ENCODE measurements around the gene SRCAP.

SRCAP gene

GRCh38 chr16:30767767-30768465 is 68.9 kb downstream of the SRCAP start:
- H3K4me1 ChIP-seq (ENCODE audit: control insufficient read depth in 1 of 2, insufficient read depth in 1 of 2, low read depth in 1 of 2, low read length in 1 of 2): peaks cover 11 to 14% of the 10 kb centered on the region in 2 experiments
- H3K27me3 ChIP-seq: no peaks in the 10 kb centered on the region
- H3K27ac ChIP-seq: no peak overlapping the region
- peaks cover 100% of the 10 kb centered on the region for H3K36me3 ChIP-seq
- no peak overlapping the region for H3K4me3 ChIP-seq (ENCODE audit: low read depth in 1 of 2, low read length in 1 of 2)
- no peaks in the 10 kb centered on the region for H3K9me3 ChIP-seq
- no peak for TF ChIP-seq CTCF (IDR thresholded peaks at IDR 0.05)

GRCh38 chr16:30768583-30769181 is 69.7 kb downstream of the SRCAP start:
- H3K4me1 ChIP-seq (ENCODE audit: control insufficient read depth in 1 of 2, insufficient read depth in 1 of 2, low read depth in 1 of 2, low read length in 1 of 2): peaks cover 3 to 6% of the 10 kb centered on the region in 2 experiments

GRCh38 chr16:30769379-30770089 is 70.6 kb downstream of the SRCAP start:
- peaks cover 2% of the 10 kb centered on the region in 2 experiments for H3K4me1 ChIP-seq (ENCODE audit: control insufficient read depth in 1 of 2, insufficient read depth in 1 of 2, low read depth in 1 of 2, low read length in 1 of 2)
- H3K4me3 ChIP-seq (ENCODE audit: low read depth in 1 of 2, low read length in 1 of 2): no peak overlapping the region
- H3K9me3 ChIP-seq: no peaks in the 10 kb centered on the region
- no peak for TF ChIP-seq CTCF (IDR thresholded peaks at IDR 0.05)
- H3K27ac ChIP-seq: no peak overlapping the region
- H3K27me3 ChIP-seq: no peaks in the 10 kb centered on the region
- peaks cover 100% of the 10 kb centered on the region for H3K36me3 ChIP-seq

More at GRCh38 chr16:30768583-30769181, 69.7 kb downstream of the SRCAP start:
- H3K27ac ChIP-seq: no peak overlapping the region
- H3K36me3 ChIP-seq: peaks cover 100% of the 10 kb centered on the region
- H3K27me3 ChIP-seq: no peaks in the 10 kb centered on the region
- TF ChIP-seq CTCF (IDR thresholded peaks at IDR 0.05): no peak
- no peaks in the 10 kb centered on the region for H3K9me3 ChIP-seq
- no peak overlapping the region for H3K4me3 ChIP-seq (ENCODE audit: low read depth in 1 of 2, low read length in 1 of 2)

- no peak overlapping the region for H3K4me3 ChIP-seq (ENCODE audit: low read depth in 1 of 2, low read length in 1 of 2)
- no peaks in the 10 kb centered on the region for H3K9me3 ChIP-seq
- peaks cover 24% of the 10 kb centered on the region in 2 experiments for H3K4me1 ChIP-seq (ENCODE audit: control insufficient read depth in 1 of 2, insufficient read depth in 1 of 2, low read depth in 1 of 2, low read length in 1 of 2)
- peaks cover 10% of the 10 kb centered on the region for H3K27me3 ChIP-seq
- H3K27ac ChIP-seq: no peak overlapping the region
- no peak for TF ChIP-seq CTCF (IDR thresholded peaks at IDR 0.05)
- H3K36me3 ChIP-seq: peaks cover 84% of the 10 kb centered on the region
Observed at GRCh38 chr16:30771726-30772125, 72.8 kb downstream of the SRCAP start.

- H3K9me3 ChIP-seq: no peaks in the 10 kb centered on the region
- no peak overlapping the region for H3K4me3 ChIP-seq (ENCODE audit: low read depth in 1 of 2, low read length in 1 of 2)
- H3K4me1 ChIP-seq (ENCODE audit: control insufficient read depth in 1 of 2, insufficient read depth in 1 of 2, low read depth in 1 of 2, low read length in 1 of 2): peaks cover 26% of the 10 kb centered on the region in 2 experiments
- H3K36me3 ChIP-seq: peaks cover 63% of the 10 kb centered on the region
- no peak for TF ChIP-seq CTCF (IDR thresholded peaks at IDR 0.05)
- no peak overlapping the region for H3K27ac ChIP-seq
- peaks cover 10% of the 10 kb centered on the region for H3K27me3 ChIP-seq
Observed at GRCh38 chr16:30773826-30774225, 74.9 kb downstream of the SRCAP start.
